Skeletal muscle satellite cell (primary cell): ENCODE measurements around the gene AGBL4.

Experiments
- H3K27me3 ChIP-seq: 2 replicates; pipeline ENCODE4 v1.7.0; 2013; ENCODE audit warnings: low read length; ENCODE audit not compliant: control insufficient read depth, insufficient read depth
- H3K36me3 ChIP-seq: 2 replicates; pipeline ENCODE4 v1.7.0; 2013; ENCODE audit warnings: mild to moderate bottlenecking, control low read depth, low read length; ENCODE audit not compliant: insufficient read depth
- H3K4me1 ChIP-seq: 2 replicates; pipeline ENCODE4 v1.7.0; 2013; ENCODE audit warnings: low read length; ENCODE audit not compliant: control insufficient read depth, insufficient read depth
- H3K4me2 ChIP-seq: 2 replicates; pipeline ENCODE4 v1.7.0; 2013; ENCODE audit warnings: mild to moderate bottlenecking, low read length
- H3K4me3 ChIP-seq: 2 replicates; pipeline ENCODE4 v1.7.0; 2013; ENCODE audit warnings: low read length
- H3K9ac ChIP-seq: 2 replicates; pipeline ENCODE4 v1.7.0; 2013; ENCODE audit warnings: mild to moderate bottlenecking, low read depth, low read length, moderate library complexity
- H3K9me3 ChIP-seq: replicated peaks from 2 replicates; pipeline ENCODE4 v1.7.0; 2013; ENCODE audit warnings: mild to moderate bottlenecking, control low read depth, low read length

The AGBL4 gene

DNA sequence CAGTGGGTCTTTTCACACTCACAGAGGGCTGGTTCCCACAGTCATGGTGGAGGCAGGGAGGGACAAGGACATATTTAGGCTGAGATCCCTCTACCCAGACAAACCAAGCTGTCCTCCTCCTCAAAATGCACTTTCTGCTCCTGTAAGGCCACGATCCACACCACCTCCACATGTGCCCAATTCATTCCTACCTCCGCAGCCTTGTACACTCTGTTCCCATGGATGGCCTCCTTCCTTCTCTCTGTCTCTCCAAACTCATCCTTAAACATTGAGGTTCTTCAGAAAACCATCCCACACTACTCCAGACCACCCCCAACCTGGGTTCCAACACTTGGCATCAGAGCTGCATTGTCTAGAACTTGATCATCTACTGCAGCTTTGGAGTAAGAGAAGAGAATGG lies 842.7 kb downstream of the AGBL4 start:
- H3K9ac ChIP-seq, result no peak overlapping the region
- H3K4me3 ChIP-seq, result no peak overlapping the region
- no peaks in the 10 kb centered on the region for H3K4me1 ChIP-seq
- no peaks in the 10 kb centered on the region for H3K36me3 ChIP-seq
- no peaks in the 10 kb centered on the region for H3K27me3 ChIP-seq
- no peak overlapping the region for H3K4me2 ChIP-seq
- H3K9me3 ChIP-seq, result peaks cover 2% of the 10 kb centered on the region

DNA sequence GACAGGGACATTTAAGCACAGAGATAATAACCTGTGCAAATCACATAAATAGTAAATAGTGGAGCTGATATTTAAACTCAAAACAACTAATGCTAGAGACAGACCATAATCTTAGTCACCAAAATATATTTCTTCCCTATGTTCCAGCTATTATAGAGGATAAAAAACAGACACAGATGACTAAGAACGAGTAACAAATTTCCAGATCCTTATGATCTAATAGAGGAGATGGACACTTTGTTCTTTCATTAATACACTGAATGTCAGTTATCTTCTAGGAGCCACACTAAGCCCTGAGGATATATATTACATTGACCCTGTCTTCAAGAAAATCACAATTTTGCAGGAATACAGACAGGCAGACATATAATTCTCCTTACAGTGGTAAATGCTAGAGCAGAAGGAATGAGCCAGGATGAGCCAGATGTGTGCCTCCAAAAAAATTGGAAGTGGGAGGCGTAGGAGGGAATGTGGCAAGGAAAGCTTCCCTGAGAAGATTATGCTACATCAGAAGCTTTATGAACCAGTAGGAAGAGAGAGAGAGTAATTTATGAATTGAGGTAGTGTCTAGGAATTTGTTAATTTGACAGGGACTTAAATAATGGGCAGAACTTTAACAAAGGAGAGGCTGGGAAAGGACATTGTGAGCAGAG lies 851.7 kb downstream of the AGBL4 start:
- Histone ChIP-seq H3K4me3 (no peak overlapping the region), H3K4me2 (no peak overlapping the region), H3K9ac (no peak overlapping the region), H3K9me3 (no peaks in the 10 kb centered on the region), H3K36me3 (no peaks in the 10 kb centered on the region), H3K27me3 (no peaks in the 10 kb centered on the region), H3K4me1 (no peaks in the 10 kb centered on the region)

DNA sequence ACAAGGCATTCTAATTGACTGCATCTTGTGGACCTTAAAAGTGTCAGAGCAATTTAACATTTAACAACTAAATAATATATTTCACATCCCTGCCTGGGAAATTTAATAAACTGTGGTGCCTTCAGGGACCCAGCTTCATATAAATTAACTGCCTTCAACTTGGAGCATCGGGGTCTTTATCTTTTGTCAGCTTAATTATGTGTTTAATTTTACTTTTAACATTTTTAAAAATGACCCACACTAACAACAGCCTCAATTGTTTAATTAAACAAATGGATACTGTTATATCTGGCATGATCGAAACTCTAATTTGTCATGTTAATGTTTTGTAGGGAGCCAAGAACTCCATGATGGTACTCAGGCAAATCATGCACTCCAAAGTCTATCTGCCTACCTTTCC lies 857.7 kb downstream of the AGBL4 start:
- no peaks in the 10 kb centered on the region for H3K36me3 ChIP-seq
- H3K4me2 ChIP-seq, result no peak overlapping the region
- no peak overlapping the region for H3K4me3 ChIP-seq
- no peaks in the 10 kb centered on the region for H3K4me1 ChIP-seq
- H3K9ac ChIP-seq, result no peak overlapping the region
- H3K9me3 ChIP-seq, result no peaks in the 10 kb centered on the region
- no peaks in the 10 kb centered on the region for H3K27me3 ChIP-seq

DNA sequence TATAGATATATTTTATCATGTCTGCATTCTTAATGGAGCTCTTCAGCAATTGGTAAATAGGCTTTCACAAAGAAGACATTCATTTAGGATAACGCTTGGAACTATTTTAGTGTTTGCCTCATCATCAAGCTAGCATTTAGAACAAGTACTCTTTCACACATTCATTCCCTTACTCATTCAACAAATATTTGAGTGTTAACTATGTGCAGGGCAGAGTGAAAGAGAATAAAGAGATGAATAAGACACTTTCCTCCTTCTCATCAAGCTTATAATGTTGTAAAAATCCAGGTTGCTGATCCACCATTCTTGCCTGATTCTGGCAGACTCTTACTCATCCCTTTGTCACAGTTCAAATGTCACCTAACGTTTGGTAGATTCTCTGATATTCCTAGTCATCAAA lies 860.7 kb downstream of the AGBL4 start:
- Histone ChIP-seq H3K9ac (no peak overlapping the region), H3K4me2 (no peak overlapping the region), H3K36me3 (no peaks in the 10 kb centered on the region), H3K4me3 (no peak overlapping the region), H3K27me3 (no peaks in the 10 kb centered on the region), H3K9me3 (no peaks in the 10 kb centered on the region), H3K4me1 (no peaks in the 10 kb centered on the region)

DNA sequence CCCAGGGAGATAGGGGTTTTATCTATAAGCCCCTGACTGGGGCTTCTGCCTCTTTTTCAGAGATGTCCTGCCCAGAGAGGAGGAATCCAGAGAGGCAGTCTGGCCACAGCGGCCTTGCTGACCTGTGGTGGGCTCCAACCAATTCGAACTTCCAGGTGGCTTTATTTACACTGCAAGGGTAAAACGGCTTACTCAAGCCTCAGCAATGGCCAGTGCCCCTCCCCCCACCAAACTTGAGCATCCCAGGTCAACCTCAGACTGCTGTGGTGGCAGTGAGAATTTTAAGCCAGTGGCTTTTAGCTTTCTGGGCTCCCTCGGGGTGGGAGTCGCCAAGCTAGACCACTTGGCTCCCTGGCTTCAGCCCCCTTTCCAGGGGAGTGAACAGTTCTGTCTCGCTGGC lies 863.1 kb downstream of the AGBL4 start:
- Histone ChIP-seq H3K9me3 (no peaks in the 10 kb centered on the region), H3K36me3 (no peaks in the 10 kb centered on the region), H3K4me3 (no peak overlapping the region), H3K27me3 (no peaks in the 10 kb centered on the region), H3K4me2 (no peak overlapping the region), H3K4me1 (no peaks in the 10 kb centered on the region), H3K9ac (no peak overlapping the region)

DNA sequence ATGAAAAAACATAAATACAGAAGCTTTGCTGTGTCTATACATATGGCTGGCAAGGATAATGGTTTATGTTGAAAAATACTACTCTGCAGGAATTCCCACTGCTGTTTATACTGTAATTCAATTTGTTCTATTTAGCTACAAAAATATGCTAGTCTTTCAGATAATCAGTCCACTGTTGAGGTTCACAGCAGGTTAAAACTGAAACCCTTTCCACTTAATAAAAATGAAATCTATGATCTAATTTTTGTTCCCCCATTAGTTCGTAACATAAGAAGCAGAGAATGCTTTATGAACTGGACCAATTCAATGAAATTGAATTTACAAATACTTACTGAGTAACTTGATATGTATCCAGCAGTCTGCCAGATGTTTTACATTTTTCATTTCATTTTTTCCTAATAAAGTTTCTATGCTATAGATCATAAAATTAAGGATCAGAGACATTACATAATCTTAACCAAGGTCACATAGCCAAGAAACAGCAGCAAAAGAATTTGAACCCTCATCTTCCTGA lies 887.0 kb downstream of the AGBL4 start:
- H3K9me3 ChIP-seq, result no peaks in the 10 kb centered on the region
- no peak overlapping the region for H3K4me2 ChIP-seq
- no peak overlapping the region for H3K4me3 ChIP-seq
- H3K4me1 ChIP-seq, result no peaks in the 10 kb centered on the region
- H3K36me3 ChIP-seq, result no peaks in the 10 kb centered on the region
- no peaks in the 10 kb centered on the region for H3K27me3 ChIP-seq
- H3K9ac ChIP-seq, result no peak overlapping the region

DNA sequence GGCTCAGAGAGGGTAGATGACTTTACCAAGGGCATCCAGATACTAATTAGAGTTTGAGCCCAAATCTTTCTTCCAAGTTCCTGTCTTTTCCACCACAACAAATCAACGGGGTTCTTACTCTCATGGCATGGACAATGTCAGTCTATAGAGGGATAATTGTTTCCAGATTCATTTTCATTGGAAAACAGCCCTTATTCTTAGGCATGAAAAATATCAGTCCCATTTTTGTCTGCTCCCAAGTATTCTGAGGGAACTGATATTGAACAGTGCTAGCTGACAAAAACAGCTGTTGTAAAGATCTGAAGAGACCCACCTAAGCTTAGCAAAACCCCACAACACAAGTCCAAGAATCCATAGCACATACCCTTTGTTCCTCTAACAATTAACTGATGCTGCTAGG lies 898.0 kb downstream of the AGBL4 start:
- Histone ChIP-seq H3K27me3 (no peaks in the 10 kb centered on the region), H3K4me1 (no peaks in the 10 kb centered on the region), H3K4me2 (no peak overlapping the region), H3K9ac (no peak overlapping the region), H3K36me3 (no peaks in the 10 kb centered on the region), H3K9me3 (no peaks in the 10 kb centered on the region), H3K4me3 (no peak overlapping the region)

DNA sequence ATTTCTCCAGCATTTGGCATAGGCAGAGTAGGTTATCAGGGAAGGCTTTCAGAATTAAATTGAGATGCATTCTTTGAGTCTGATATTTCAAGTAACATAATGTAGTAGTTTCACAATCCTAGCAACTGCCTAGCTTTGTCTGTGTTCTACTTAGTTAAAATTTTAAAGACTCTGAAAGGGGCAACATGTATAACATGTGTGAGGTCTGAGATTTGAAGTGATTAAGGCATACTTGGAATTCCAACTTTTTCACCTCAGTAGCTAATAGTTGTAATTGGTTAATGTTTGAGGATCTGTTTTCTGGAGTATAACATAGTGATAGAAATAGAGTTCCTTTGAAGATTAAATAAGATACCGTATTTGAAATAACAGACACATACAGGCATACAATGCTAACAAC lies 911.8 kb downstream of the AGBL4 start:
- H3K9me3 ChIP-seq, result no peaks in the 10 kb centered on the region
- no peaks in the 10 kb centered on the region for H3K4me1 ChIP-seq
- no peaks in the 10 kb centered on the region for H3K36me3 ChIP-seq
- no peak overlapping the region for H3K4me2 ChIP-seq
- no peaks in the 10 kb centered on the region for H3K27me3 ChIP-seq
- H3K9ac ChIP-seq, result no peak overlapping the region
- no peak overlapping the region for H3K4me3 ChIP-seq

DNA sequence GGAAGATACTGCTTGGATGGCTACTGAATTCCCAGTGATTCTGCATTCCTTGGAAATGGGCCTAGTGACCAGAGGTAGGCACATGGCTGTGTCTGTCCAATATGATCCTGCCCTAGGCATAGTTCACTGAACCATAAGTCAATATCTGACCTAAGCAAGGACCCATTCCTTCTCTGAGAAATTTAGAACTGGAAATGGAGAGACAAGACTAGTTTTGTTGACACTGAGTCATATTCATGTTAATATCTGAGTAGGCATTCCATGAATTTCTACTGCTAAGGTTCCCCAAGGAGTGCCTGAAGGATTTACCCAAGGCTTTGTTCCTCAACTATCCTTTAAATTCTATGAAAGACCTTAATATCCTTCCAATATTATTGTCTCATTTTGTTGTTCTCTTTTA lies 917.3 kb downstream of the AGBL4 start:
- no peaks in the 10 kb centered on the region for H3K9me3 ChIP-seq
- peaks cover 3% of the 10 kb centered on the region for H3K4me1 ChIP-seq
- H3K36me3 ChIP-seq, result no peaks in the 10 kb centered on the region
- no peak overlapping the region for H3K9ac ChIP-seq
- no peaks in the 10 kb centered on the region for H3K27me3 ChIP-seq
- H3K4me3 ChIP-seq, result no peak overlapping the region
- H3K4me2 ChIP-seq, result no peak overlapping the region

DNA sequence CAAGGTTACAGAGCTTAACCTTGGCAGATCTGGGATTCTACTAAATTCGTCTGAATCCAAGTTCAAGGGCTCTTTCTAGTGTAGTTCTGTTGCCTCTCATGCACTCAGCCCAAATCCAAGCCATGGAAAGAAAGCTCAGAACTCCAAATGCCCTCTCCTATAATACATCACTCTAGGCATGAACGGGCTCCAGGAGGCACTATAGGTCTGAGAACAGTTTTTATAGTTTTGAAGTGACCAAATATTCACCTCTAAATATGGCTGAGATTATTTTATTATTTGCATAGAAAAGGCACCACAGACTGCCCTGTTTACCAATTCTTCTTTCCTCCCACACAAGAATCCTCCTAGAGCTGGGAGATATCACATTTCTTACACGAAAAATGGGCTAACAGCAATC lies 919.2 kb downstream of the AGBL4 start:
- Histone ChIP-seq H3K4me2 (no peak overlapping the region), H3K9ac (no peak overlapping the region), H3K9me3 (no peaks in the 10 kb centered on the region), H3K4me1 (peaks cover 3% of the 10 kb centered on the region), H3K27me3 (no peaks in the 10 kb centered on the region), H3K36me3 (no peaks in the 10 kb centered on the region), H3K4me3 (no peak overlapping the region)

DNA sequence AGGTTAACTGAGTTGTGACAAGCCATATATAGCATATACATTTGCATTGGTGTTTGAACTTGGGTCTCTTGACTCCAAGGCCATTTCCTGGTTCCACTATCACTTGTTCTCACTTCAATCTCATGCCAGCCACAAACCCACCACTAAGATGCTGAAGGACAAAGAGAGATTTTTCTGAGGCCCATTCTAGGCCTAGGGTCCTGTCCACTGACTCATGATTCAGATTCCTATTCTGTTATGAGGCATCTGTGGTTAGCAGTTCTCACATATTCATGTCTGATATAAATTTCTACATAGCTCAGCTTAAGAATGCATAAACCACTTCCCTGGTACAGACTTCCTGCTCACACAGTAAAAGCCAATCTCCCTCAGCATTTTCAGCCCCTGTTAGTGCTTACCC lies 921.0 kb downstream of the AGBL4 start:
- H3K9ac ChIP-seq, result no peak overlapping the region
- H3K36me3 ChIP-seq, result no peaks in the 10 kb centered on the region
- H3K27me3 ChIP-seq, result no peaks in the 10 kb centered on the region
- H3K9me3 ChIP-seq, result no peaks in the 10 kb centered on the region
- H3K4me1 ChIP-seq, result peaks cover 3% of the 10 kb centered on the region
- H3K4me2 ChIP-seq, result no peak overlapping the region
- H3K4me3 ChIP-seq, result no peak overlapping the region

DNA sequence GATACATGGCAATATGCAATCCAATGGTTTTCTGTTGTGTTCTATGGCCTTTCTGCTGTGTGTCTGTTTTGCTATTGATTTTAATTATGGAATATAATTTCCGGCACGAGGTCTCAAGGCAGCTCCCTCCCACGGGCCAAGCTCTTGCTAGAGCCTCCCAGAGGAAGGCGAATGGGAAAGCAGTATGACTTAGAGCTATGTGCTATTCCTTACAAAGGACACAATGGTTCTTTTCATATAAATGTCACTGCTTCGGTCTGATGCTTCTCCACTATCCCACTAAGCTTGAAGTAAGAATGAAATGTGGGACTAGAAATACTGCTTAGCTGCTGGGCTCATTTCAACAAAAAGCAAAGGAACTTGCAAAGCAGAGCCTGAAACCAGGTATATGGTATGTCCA lies 924.9 kb downstream of the AGBL4 start:
- H3K27me3 ChIP-seq, result no peaks in the 10 kb centered on the region
- no peak overlapping the region for H3K4me3 ChIP-seq
- H3K4me1 ChIP-seq, result peaks cover 3% of the 10 kb centered on the region
- no peak overlapping the region for H3K4me2 ChIP-seq
- H3K36me3 ChIP-seq, result no peaks in the 10 kb centered on the region
- no peaks in the 10 kb centered on the region for H3K9me3 ChIP-seq
- no peak overlapping the region for H3K9ac ChIP-seq
